Measurements from ENCODE around the gene PNPT1.
"Not testable (repeated sequence)": the region's sequence is repeated elsewhere in the genome, so short reads cannot be mapped to it uniquely, and the experiment has no call there.

The PNPT1 gene

GRCh38 chr2:55721596-55722215 lies 28.1 kb upstream of the PNPT1 start:
- no peak for TF ChIP-seq CTCF (IDR thresholded peaks at IDR 0.05; ENCODE audit: low read depth, low read length)
- DNase-seq (ENCODE audit: low read depth, low spot score): no peak

GRCh38 chr2:55720417-55720816 lies 26.8 kb upstream of the PNPT1 start:
- no peak overlapping the region for H3K4me3 ChIP-seq (ENCODE audit: low read depth, low read length)
- no peak for DNase-seq (ENCODE audit: low read depth, low spot score)
- no peak for TF ChIP-seq CTCF (IDR thresholded peaks at IDR 0.05; ENCODE audit: low read depth, low read length)
- in situ Hi-C loops (cut with HindIII; ENCODE audit: low sequenced_read_pairs): no loop called here

More at GRCh38 chr2:55721596-55722215, 28.1 kb upstream of the PNPT1 start:
- no peak overlapping the region for H3K4me3 ChIP-seq (ENCODE audit: low read depth, low read length)
- in situ Hi-C loops (cut with HindIII; ENCODE audit: low sequenced_read_pairs): no loop called here

GRCh38 chr2:55719852-55720251 lies 26.2 kb upstream of the PNPT1 start:
- in situ Hi-C loops (cut with HindIII; ENCODE audit: low sequenced_read_pairs): no loop called here
- DNase-seq (ENCODE audit: low read depth, low spot score): no peak
- TF ChIP-seq CTCF (IDR thresholded peaks at IDR 0.05; ENCODE audit: low read depth, low read length): no peak
- no peak overlapping the region for H3K4me3 ChIP-seq (ENCODE audit: low read depth, low read length)

- in situ Hi-C loops (cut with HindIII; ENCODE audit: low sequenced_read_pairs): no loop called here
- DNase-seq (ENCODE audit: low read depth, low spot score): peak; percentile 63
- H3K4me3 ChIP-seq (ENCODE audit: low read depth, low read length): no peak overlapping the region
- TF ChIP-seq CTCF (IDR thresholded peaks at IDR 0.05; ENCODE audit: low read depth, low read length): peak; percentile 76
Measured at GRCh38 chr2:55718165-55719008, 24.7 kb upstream of the PNPT1 start.

- no peak for TF ChIP-seq CTCF (IDR thresholded peaks at IDR 0.05; ENCODE audit: low read depth, low read length)
- no peak for DNase-seq (ENCODE audit: low read depth, low spot score)
- no peak overlapping the region for H3K4me3 ChIP-seq (ENCODE audit: low read depth, low read length)
- in situ Hi-C loops (cut with HindIII; ENCODE audit: low sequenced_read_pairs): no loop called here
Measured at GRCh38 chr2:55715626-55716025, 22.0 kb upstream of the PNPT1 start.

GRCh38 chr2:55715178-55715577 lies 21.5 kb upstream of the PNPT1 start:
- DNase-seq (ENCODE audit: low read depth, low spot score); in situ Hi-C loops (cut with HindIII; ENCODE audit: low sequenced_read_pairs); H3K4me3 ChIP-seq (ENCODE audit: low read depth, low read length): not testable (repeated sequence)

- in situ Hi-C loops (cut with HindIII; ENCODE audit: low sequenced_read_pairs): no loop called here
- no peak for DNase-seq (ENCODE audit: low read depth, low spot score)
- H3K4me3 ChIP-seq (ENCODE audit: low read depth, low read length): no peak overlapping the region
- TF ChIP-seq CTCF (IDR thresholded peaks at IDR 0.05; ENCODE audit: low read depth, low read length): no peak
Measured at GRCh38 chr2:55712477-55713060, 18.9 kb upstream of the PNPT1 start.
